ENCODE data around the gene PTOV1.

Gene PTOV1

GRCh38 chr19:49812997-49813861 lies 37.7 kb upstream of the PTOV1 start, which contains the start of gene FUZ (continued):
- TF ChIP-seq ZNF398 (tag by site-specific recombination; IDR thresholded peaks at IDR 0.05) (peak; percentile 63), HOXC10 (CRISPR knock-in tag; IDR thresholded peaks at IDR 0.05) (no peak), ZBTB44 (tag by site-specific recombination; IDR thresholded peaks at IDR 0.05) (0 out of 2 replicates have a peak, but pooled peaks have one; percentile 2)

GRCh38 chr19:49814010-49814409 lies 36.9 kb upstream of the PTOV1 start:
- no peaks in the 10 kb centered on the region for H3K9me3 ChIP-seq (ENCODE audit: control insufficient read depth, insufficient read depth, low read depth, low read length)
- peaks cover 3% of the 10 kb centered on the region; the same call in 1 of the 2 replicates for H3K4me1 ChIP-seq (ENCODE audit: control insufficient read depth, insufficient read depth, low read length)
- peaks cover 0 to 10% of the 10 kb centered on the region in 2 experiments; a peak in 2 of 3 replicates for H3K36me3 ChIP-seq (ENCODE audit: control insufficient read depth in 2 of 2, insufficient read depth in 1 of 2, low read length in 2 of 2)
- peak overlapping the region; percentile 92 for H3K4me3 ChIP-seq (ENCODE audit: low read depth, low read length)
- TF ChIP-seq ZNF692 (tag by site-specific recombination; IDR thresholded peaks at IDR 0.05) (no peak), EGR2 (tag by site-specific recombination; IDR thresholded peaks at IDR 0.05; ENCODE audit: low read depth) (no peak), ZNF629 (tag by site-specific recombination; IDR thresholded peaks at IDR 0.05) (no peak)
- no peak overlapping the region for H3K27ac ChIP-seq (ENCODE audit: extremely low read depth, low read depth, low read length)
- ChIA-PET POLR2A (interaction anchor here (1.1 to 2.5 kb wide), 10 partner anchors 9 to 174 kb away, joined by 3 to 23 read pairs (median 4); partner anchors contain the start of genes AKT1S1, AP2A1, PTOV1 and RRAS), CTCF (no interaction called here)

- POLR2A ChIA-PET = no interaction called here
- TF ChIP-seq ZNF394 (tag by site-specific recombination; IDR thresholded peaks at IDR 0.05; ENCODE audit: borderline replicate concordance) (peak; percentile 13; the same call in 1 of the 2 replicates), ZNF404 (tag by site-specific recombination; IDR thresholded peaks at IDR 0.05) (no peak), ZNF121 (tag by site-specific recombination; IDR thresholded peaks at IDR 0.05) (0 out of 2 replicates have a peak, but pooled peaks have one; percentile 49)
These were observed 34.4 kb upstream of the PTOV1 start for GRCh38 chr19:49816590-49816989.

GRCh38 chr19:49817964-49818648 lies 32.9 kb upstream of the PTOV1 start, which contains the start of gene MED25:
Gene MED25, plus strand, starts transcription at chr19:49818289. Its CDS starts 53 bp downstream, at chr19:49818342.
- Histone ChIP-seq H3K36me3 (ENCODE audit: control insufficient read depth in 2 of 2, insufficient read depth in 1 of 2, low read length in 2 of 2) (peaks cover 14 to 21% of the 10 kb centered on the region in 2 experiments), H3K4me1 (ENCODE audit: control insufficient read depth, insufficient read depth, low read length) (peaks cover 17% of the 10 kb centered on the region; the same call in 1 of the 2 replicates), H3K4me3 (ENCODE audit: low read depth, low read length) (peak within 1 kb of the TSS; percentile 89), H3K9me3 (ENCODE audit: control insufficient read depth, insufficient read depth, low read depth, low read length) (no peaks in the 10 kb centered on the region), H3K27ac (ENCODE audit: extremely low read depth, low read depth, low read length) (peak within 1 kb of the TSS; percentile 85)
- ChIA-PET POLR2A (interaction anchor here (0.7 to 1.2 kb wide), 5 partner anchors 30 to 112 kb away, joined by 3 to 4 read pairs (median 3); partner anchors contain the start of genes NUP62 and PTOV1), CTCF (interaction anchor here (0.7 kb wide), 1 partner anchor 30 kb away, joined by 3 read pairs; no protein-coding TSS in a partner anchor)
- TF ChIP-seq ZSCAN5A (tag by site-specific recombination; IDR thresholded peaks at IDR 0.05) (no peak; the same call in 1 of the 2 replicates), ZNF561 (tag by site-specific recombination; IDR thresholded peaks at IDR 0.05; ENCODE audit: borderline replicate concordance) (peak; percentile 19; the same call in 1 of the 2 replicates), ZNF677 (tag by site-specific recombination; IDR thresholded peaks at IDR 0.05) (no peak), ZNF335 (tag by site-specific recombination; conservative IDR thresholded peaks at IDR 0.05) (peak; percentile 94), SP3 (tag by site-specific recombination; IDR thresholded peaks at IDR 0.05) (peak; percentile 70), PRDM1 (tag by site-specific recombination; IDR thresholded peaks at IDR 0.05) (peak; percentile 9; the same call in 1 of the 2 replicates), ZNF580 (tag by site-specific recombination; IDR thresholded peaks at IDR 0.05) (peak; percentile 57), REPIN1 (tag by site-specific recombination; IDR thresholded peaks at IDR 0.05; ENCODE audit: low read depth) (no peak), ZNF830 (tag by site-specific recombination; IDR thresholded peaks at IDR 0.05; ENCODE audit: low read depth) (no peak), ZBTB20 (tag by site-specific recombination; IDR thresholded peaks at IDR 0.05) (peak; percentile 79)

More at GRCh38 chr19:49816590-49816989, 34.4 kb upstream of the PTOV1 start:
- Histone ChIP-seq H3K4me3 (ENCODE audit: low read depth, low read length) (no peak overlapping the region), H3K4me1 (ENCODE audit: control insufficient read depth, insufficient read depth, low read length) (peaks cover 17% of the 10 kb centered on the region; the same call in 1 of the 2 replicates), H3K27ac (ENCODE audit: extremely low read depth, low read depth, low read length) (no peak overlapping the region), H3K36me3 (ENCODE audit: control insufficient read depth in 2 of 2, insufficient read depth in 1 of 2, low read length in 2 of 2) (peaks cover 8 to 11% of the 10 kb centered on the region in 2 experiments), H3K9me3 (ENCODE audit: control insufficient read depth, insufficient read depth, low read depth, low read length) (no peaks in the 10 kb centered on the region)
- CTCF ChIA-PET = no interaction called here

All from HEK293 (cell line).